CD14-positive monocyte (primary cell): ENCODE measurements around the gene PFKFB4. TPM values are rescaled to one million over a fixed set of nuclear protein-coding genes. Genes with fewer than 3 reads are reported as not detected.

Source experiments
- DNase-seq, 3 donors: peaks; one replicate each; pipeline ENCODE4 v3.0.0-alpha.2; 2011 to 2022
- H2AFZ ChIP-seq: 2 replicates; pipeline ENCODE4 v1.6.0; 2012; ENCODE audit warnings: mild to moderate bottlenecking, low read depth, low read length, inconsistent platforms; ENCODE audit not compliant: insufficient read depth, poor library complexity, severe bottlenecking
- H3K27ac ChIP-seq, 2 donors: 1 replicate in 1 of 2; 2 replicates in 1 of 2; pipeline ENCODE4 v1.5.1; 2012 to 2013; ENCODE audit warnings: low read length in 2 of 2, control low read depth in 1 of 2, inconsistent platforms in 1 of 2, low read depth in 1 of 2, mild to moderate bottlenecking in 1 of 2
- H3K27me3 ChIP-seq, 2 donors: one replicate each; pipeline versions ENCODE4 v1.6.0 to v1.6.1; 2011 to 2013; ENCODE audit warnings: low read length in 2 of 2; ENCODE audit not compliant: control insufficient read depth in 2 of 2, insufficient read depth in 2 of 2
- H3K36me3 ChIP-seq, 2 donors: replicated peaks in 1 of 2; 1 replicate in 1 of 2; 2 replicates in 1 of 2; pipeline versions ENCODE4 v1.5.1 to v1.6.1; 2012 to 2013; ENCODE audit warnings: low read length in 2 of 2, control low read depth in 1 of 2, inconsistent platforms in 1 of 2, mild to moderate bottlenecking in 1 of 2; ENCODE audit not compliant: insufficient read depth in 2 of 2, control insufficient read depth in 1 of 2
- H3K4me1 ChIP-seq, 2 donors: 1 replicate in 1 of 2; 2 replicates in 1 of 2; pipeline versions ENCODE4 v1.5.1 to v1.6.1; 2012 to 2013; ENCODE audit warnings: low read length in 2 of 2, control low read depth in 1 of 2, inconsistent platforms in 1 of 2, mild to moderate bottlenecking in 1 of 2, moderate library complexity in 1 of 2; ENCODE audit not compliant: insufficient read depth in 2 of 2, control insufficient read depth in 1 of 2
- H3K4me2 ChIP-seq: replicated peaks from 2 replicates; pipeline ENCODE3; 2012; ENCODE audit warnings: low read length, moderate library complexity, mild to moderate bottlenecking; ENCODE audit not compliant: poor library complexity, severe bottlenecking; ENCODE audit errors: extremely low read depth
- H3K4me3 ChIP-seq, 3 experiments: fragments of 200-600 bp in 1 of 3; sonication (generic) in 1 of 3; replicated peaks in 1 of 3; 1 replicate in 2 of 3; 2 replicates in 1 of 3; pipeline ENCODE4 v1.5.1; 2011 to 2013; ENCODE audit warnings: low read length in 3 of 3, mild to moderate bottlenecking in 3 of 3, control low read depth in 2 of 3, low read depth in 2 of 3, inconsistent platforms in 1 of 3, moderate library complexity in 1 of 3
- H3K79me2 ChIP-seq: 2 replicates; pipeline ENCODE4 v1.6.0; 2012; ENCODE audit warnings: mild to moderate bottlenecking, control low read depth, inconsistent platforms, low read length, moderate library complexity; ENCODE audit not compliant: insufficient read depth
- H3K9ac ChIP-seq: 2 replicates; pipeline ENCODE4 v1.6.0; 2017; ENCODE audit warnings: low read length, mild to moderate bottlenecking; ENCODE audit not compliant: insufficient read depth, poor library complexity, severe bottlenecking
- H3K9me3 ChIP-seq, 2 donors: replicated peaks in 1 of 2; 1 replicate in 1 of 2; 2 replicates in 1 of 2; pipeline versions ENCODE4 v1.5.1 to v1.6.1; 2012 to 2013; ENCODE audit warnings: low read length in 2 of 2, control low read depth in 1 of 2; ENCODE audit not compliant: control insufficient read depth in 1 of 2, insufficient read depth in 1 of 2
- H4K20me1 ChIP-seq: 2 replicates; pipeline ENCODE4 v1.6.0; 2012; ENCODE audit warnings: mild to moderate bottlenecking, low read length, control low read depth, moderate library complexity; ENCODE audit not compliant: insufficient read depth
- H3K27ac Mint-ChIP-seq, 7 donors: one replicate each; pipeline ENCODE4 v1.8.0; 2020; ENCODE audit warnings: mild to moderate bottlenecking in 7 of 7, mixed read lengths in 7 of 7, moderate library complexity in 6 of 7, inconsistent platforms in 2 of 7
- H3K27me3 Mint-ChIP-seq, 3 donors: one replicate each; pipeline ENCODE4 v1.8.0; 2021 to 2022; ENCODE audit warnings: low read depth in 3 of 3, mild to moderate bottlenecking in 3 of 3, mixed read lengths in 3 of 3, moderate library complexity in 3 of 3, inconsistent platforms in 1 of 3
- H3K36me3 Mint-ChIP-seq, 2 donors: one replicate each; pipeline ENCODE4 v1.8.0; 2020; ENCODE audit warnings: mixed read lengths in 2 of 2, inconsistent platforms in 1 of 2, mild to moderate bottlenecking in 1 of 2
- H3K4me1 Mint-ChIP-seq: one replicate; pipeline ENCODE4 v1.8.0; 2020; ENCODE audit warnings: mild to moderate bottlenecking, mixed read lengths
- H3K4me3 Mint-ChIP-seq, 2 donors: one replicate each; pipeline ENCODE4 v1.8.0; 2020; ENCODE audit warnings: mild to moderate bottlenecking in 2 of 2, mixed read lengths in 2 of 2, moderate library complexity in 1 of 2
- H3K9me3 Mint-ChIP-seq, 7 donors: one replicate each; pipeline ENCODE4 v1.8.0; 2020 to 2022; ENCODE audit warnings: mixed read lengths in 7 of 7, mild to moderate bottlenecking in 6 of 7, moderate library complexity in 6 of 7, inconsistent platforms in 2 of 7
- WGBS: methylation state at CpG from one replicate; pipeline ENCODE4 v1.1.5; 2013; ENCODE audit warnings: missing lambda C conversion rate; ENCODE audit not compliant: insufficient coverage; 5-methylcytosine and 5-hydroxymethylcytosine counted together
- intact Hi-C, 2 donors: fragments of 100-400 bp; cut with micrococcal nuclease; formaldehyde crosslinking; loops; one replicate each; pipeline versions ENCODE4 v1.15.0 to v1.15.1; 2023
- polyA plus RNA-seq, 3 donors: library from polyadenylated mRNA; depleted of rRNA in 1 of 3; unstranded in 2 of 3; stranded (reverse) in 1 of 3; fragments of 300-500 nt in 2 of 3; fragments of >200 nt in 1 of 3; fragmentation: Illumina TruSeq in 2 of 3; gene quantifications; 1 replicate in 2 of 3; 2 replicates in 1 of 3; pipeline ENCODE4 v1.2.3, GENCODE V29; 2012 to 2021
- TF ChIP-seq, protein P1 (sequence below): fragments of 200-600 bp; IDR thresholded peaks from one replicate; pipeline ENCODE4 v1.8.0; 2022; ENCODE audit warnings: antibody characterized with exemption, mild to moderate bottlenecking

Gene PFKFB4
- polyA plus RNA-seq, 3 donors, result 32.2 to 44.9 (median 34.9) TPM

DNA sequence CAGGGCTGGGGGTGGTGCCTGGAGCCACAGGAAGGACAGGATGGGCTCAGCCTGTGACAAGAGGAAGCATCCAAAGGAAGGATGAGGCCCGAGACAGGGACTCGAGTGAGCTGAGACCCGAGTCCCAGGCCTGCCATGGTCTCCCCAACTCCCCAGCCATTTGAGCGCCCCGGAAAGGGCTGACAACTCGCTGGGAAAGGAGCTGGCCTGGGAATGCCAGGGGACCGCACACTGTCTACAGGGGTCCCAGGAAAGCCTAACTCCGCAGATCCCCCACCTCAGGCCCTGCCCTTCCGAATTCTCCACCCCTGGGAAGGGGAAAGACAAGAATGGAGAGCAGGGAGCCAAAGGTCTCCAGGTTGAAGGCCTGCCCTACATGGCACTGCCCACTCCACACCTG lies 31.6 kb downstream of the PFKFB4 start:
- intact Hi-C loops, result no loop called here
- peaks cover 33 to 42% of the 10 kb centered on the region in 2 donors for H3K36me3 ChIP-seq

DNA sequence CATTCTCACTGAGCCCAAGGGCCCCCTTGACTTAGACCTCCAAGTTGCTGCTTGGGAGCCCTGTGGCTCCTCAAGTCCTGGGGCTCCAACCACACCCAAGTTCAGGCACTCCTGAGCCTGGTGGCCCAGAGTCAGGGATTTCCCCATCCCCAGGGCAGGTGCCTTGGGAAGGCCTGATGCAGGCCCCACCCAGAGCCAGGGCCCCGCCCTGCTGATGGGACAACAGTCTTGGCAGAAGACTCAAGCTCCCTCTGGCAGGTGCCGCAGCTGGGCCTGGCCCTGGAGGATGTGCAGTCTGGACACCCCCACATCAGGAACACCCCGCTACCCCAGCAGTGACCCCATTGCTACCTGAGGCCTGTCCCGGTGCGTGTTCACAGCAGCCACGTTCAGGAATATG lies 35.0 kb downstream of the PFKFB4 start:
- Mint-ChIP-seq H3K27me3 (peaks cover 0 to 5% (median 0%) of the 10 kb centered on the region in 3 donors), H3K9me3 (no peaks in the 10 kb centered on the region), H3K36me3 (peaks cover 41 to 78% of the 10 kb centered on the region in 2 donors), H3K4me1 (peaks cover 42% of the 10 kb centered on the region), H3K27ac (no peak overlapping the region), H3K4me3 (no peak overlapping the region)
- peaks cover 54 to 69% of the 10 kb centered on the region in 2 donors for H3K36me3 ChIP-seq
- no peaks in the 10 kb centered on the region for H3K79me2 ChIP-seq
- H4K20me1 ChIP-seq, result no peaks in the 10 kb centered on the region
- H3K27me3 ChIP-seq, result no peaks in the 10 kb centered on the region
- H3K9me3 ChIP-seq, result no peaks in the 10 kb centered on the region
- H3K4me3 ChIP-seq, result no peak overlapping the region
- TF ChIP-seq, protein P1, sequence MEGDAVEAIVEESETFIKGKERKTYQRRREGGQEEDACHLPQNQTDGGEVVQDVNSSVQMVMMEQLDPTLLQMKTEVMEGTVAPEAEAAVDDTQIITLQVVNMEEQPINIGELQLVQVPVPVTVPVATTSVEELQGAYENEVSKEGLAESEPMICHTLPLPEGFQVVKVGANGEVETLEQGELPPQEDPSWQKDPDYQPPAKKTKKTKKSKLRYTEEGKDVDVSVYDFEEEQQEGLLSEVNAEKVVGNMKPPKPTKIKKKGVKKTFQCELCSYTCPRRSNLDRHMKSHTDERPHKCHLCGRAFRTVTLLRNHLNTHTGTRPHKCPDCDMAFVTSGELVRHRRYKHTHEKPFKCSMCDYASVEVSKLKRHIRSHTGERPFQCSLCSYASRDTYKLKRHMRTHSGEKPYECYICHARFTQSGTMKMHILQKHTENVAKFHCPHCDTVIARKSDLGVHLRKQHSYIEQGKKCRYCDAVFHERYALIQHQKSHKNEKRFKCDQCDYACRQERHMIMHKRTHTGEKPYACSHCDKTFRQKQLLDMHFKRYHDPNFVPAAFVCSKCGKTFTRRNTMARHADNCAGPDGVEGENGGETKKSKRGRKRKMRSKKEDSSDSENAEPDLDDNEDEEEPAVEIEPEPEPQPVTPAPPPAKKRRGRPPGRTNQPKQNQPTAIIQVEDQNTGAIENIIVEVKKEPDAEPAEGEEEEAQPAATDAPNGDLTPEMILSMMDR, result no peak
- WGBS, result 92% methylated on average over 6 of the region's 6 CpGs
- DNase-seq, result no peak
- no peak overlapping the region for H3K27ac ChIP-seq
- no peak overlapping the region for H3K9ac ChIP-seq
- intact Hi-C loops, result no loop called here
- H3K4me1 ChIP-seq, result peaks cover 31 to 54% of the 10 kb centered on the region in 2 donors
- no peak overlapping the region for H3K4me2 ChIP-seq
- H2AFZ ChIP-seq, result no peak overlapping the region

More for the DNA sequence above, 31.6 kb downstream of the PFKFB4 start:
- H3K27ac Mint-ChIP-seq, result peak overlapping the region in 6 of 7 donors; percentile 23 to 80 (median 68)
- peak overlapping the region; percentile 24 for H3K4me2 ChIP-seq
- H4K20me1 ChIP-seq, result no peaks in the 10 kb centered on the region
- TF ChIP-seq, protein P1, result no peak
- H3K4me3 ChIP-seq, result no peak overlapping the region
- H3K4me1 Mint-ChIP-seq, result peaks cover 61% of the 10 kb centered on the region
- H3K9me3 Mint-ChIP-seq, result no peaks in the 10 kb centered on the region
- no peak for DNase-seq
- peaks cover 58 to 72% of the 10 kb centered on the region in 2 donors for H3K4me1 ChIP-seq
- H3K79me2 ChIP-seq, result peaks cover 5% of the 10 kb centered on the region
- H3K4me3 Mint-ChIP-seq, result no peak overlapping the region
- no peaks in the 10 kb centered on the region for H3K27me3 ChIP-seq
- peak overlapping the region; percentile 11 for H3K9ac ChIP-seq
- peaks cover 29 to 63% of the 10 kb centered on the region in 2 donors for H3K36me3 Mint-ChIP-seq
- no peak overlapping the region for H2AFZ ChIP-seq
- H3K9me3 ChIP-seq, result no peaks in the 10 kb centered on the region
- peak overlapping the region; percentile 6 to 55 for H3K27ac ChIP-seq
- 51% methylated on average over 5 of the region's 9 CpGs for WGBS
- peaks cover 0 to 5% (median 0%) of the 10 kb centered on the region in 3 donors for H3K27me3 Mint-ChIP-seq
